Ecto neural progenitor cell (in vitro differentiated cells): ENCODE results near the gene ZNF358.
A peak's percentile ranks its signal among the peaks of the same experiment; 100 is the strongest.
"Not testable (repeated sequence)": the region's sequence is repeated elsewhere in the genome, so short reads cannot be mapped to it uniquely, and the experiment has no call there.

Experiments used
- DNase-seq: peaks from one replicate; pipeline ENCODE4 v3.0.0-alpha.2; 2018; ENCODE audit warnings: low spot score

The ZNF358 gene

DNA sequence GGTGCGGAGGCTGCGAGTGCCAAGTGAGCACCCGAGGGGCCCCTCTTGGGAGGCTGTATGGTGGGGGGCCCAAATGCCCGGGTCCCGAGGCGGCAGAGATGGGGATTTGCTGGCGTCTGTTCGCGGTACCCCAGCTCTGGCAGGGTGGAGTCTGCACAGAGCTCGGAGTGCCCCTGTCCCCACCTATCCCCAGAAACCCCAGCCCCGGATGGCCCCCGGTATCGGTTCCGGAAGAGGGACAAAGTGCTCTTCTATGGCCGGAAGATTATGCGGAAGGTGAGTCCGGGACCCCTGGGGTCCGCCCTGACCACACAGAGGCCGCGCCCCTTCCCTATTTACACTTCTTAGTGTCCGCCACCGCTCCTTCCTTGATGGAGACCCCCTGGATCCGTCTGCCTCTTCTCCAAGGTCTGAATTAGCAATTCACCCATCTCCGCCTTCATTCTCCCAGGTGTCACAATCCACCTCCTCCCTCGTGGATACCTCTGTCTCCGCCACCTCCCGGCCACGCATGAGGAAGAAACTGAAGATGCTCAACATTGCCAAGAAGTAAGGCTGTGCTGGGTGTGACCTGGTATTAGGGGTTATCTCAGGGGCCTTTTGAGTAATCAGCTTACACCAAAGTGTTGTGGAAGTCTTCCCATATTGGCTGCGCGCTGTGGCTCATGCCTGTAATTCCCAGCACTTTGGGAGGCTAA is 20.2 kb downstream of the ZNF358 start:
- no peak for DNase-seq

DNA sequence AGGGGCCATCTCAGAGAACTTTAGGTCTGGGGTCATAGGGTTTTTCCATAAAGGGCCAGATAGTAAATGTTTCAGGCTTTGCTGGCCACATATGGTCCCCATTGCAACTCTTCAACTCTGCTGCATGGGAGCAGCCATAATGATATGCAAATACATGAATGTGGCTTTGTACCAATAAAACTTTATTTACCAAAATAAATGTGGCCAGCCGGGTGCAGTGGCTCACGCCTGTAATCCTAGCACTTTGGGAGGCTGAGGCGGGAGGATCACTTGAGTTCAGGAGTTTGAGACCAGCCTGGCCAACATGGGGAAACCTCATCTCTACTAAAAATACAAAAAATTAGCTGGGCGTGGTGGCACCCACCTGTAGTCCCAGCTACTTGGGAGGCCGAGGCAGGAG is 23.1 kb downstream of the ZNF358 start:
- not testable (repeated sequence) for DNase-seq

GRCh38 chr19:7539827-7540425 is 24.0 kb downstream of the ZNF358 start:
- no peak for DNase-seq

DNA sequence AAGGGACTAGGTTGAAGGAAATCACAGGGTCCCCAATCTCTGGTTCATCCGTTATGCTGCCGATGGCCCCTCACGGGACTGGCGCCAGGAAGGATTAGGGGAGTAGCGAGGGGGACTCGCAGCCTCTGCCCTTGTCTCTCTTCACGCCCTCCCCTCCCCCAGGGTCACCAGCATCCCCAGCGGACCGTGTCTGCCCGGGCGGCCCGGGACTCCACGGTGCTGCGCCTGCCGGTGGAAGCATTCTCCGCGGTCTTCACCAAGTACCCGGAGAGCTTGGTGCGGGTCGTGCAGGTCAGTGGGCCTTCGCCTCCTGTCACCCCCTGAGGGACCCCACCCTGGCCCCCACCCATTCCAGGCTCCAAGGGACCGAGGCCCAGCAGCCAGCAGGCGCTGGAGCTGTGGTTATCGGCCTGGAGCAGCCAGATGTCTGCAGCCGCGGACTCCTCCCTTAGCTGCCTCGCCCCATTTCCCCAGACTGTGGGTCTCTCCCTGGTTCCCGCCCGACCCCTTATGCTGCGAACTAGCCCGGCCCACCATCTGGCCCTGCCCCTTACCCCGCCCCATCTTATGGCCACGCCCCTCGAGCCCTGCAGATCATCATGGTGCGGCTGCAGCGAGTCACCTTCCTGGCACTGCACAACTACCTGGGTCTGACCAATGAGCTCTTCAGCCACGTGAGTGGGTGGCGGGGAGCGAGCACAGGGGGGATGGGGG is 25.0 kb downstream of the ZNF358 start:
- DNase-seq = peak; percentile 60

DNA sequence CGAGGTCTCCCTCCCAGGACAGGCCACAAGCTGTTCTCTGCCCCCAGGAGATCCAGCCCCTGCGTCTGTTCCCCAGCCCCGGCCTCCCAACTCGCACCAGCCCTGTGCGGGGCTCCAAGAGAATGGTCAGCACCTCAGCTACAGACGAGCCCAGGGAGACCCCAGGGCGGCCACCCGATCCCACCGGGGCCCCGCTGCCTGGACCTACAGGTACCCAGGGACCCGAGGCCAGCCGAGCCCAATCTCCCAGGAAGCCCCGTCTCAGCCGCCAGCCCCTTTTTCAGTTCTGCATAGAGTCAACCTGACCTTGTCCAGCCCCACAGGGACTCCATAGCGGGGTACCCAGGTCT is 25.5 kb downstream of the ZNF358 start:
- no peak for DNase-seq

- no peak for DNase-seq
Measured at GRCh38 chr19:7541828-7542443, 26.0 kb downstream of the ZNF358 start.

GRCh38 chr19:7542556-7543348 is 26.8 kb downstream of the ZNF358 start:
- DNase-seq = no peak

- DNase-seq = no peak
Measured at GRCh38 chr19:7544626-7545025, 28.7 kb downstream of the ZNF358 start.

DNA sequence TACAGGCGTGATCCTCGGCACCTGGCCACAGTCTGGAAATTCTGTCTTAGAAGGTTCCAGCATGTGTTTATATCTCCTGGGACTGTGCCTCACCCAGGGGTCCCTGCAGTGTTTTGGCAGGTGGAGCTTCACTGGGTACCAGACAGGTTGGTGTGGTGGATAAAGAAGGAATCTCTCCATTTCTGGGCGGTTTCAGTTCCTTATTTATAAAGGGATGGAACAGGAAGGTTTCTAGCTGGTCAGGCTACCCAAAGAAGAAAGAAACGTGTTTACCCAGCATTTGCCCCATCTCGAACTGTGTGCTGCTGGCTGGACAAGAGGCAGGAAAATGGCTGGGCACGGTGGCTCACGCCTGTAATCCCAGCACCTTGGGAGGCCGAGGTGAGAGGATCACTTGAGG is 29.4 kb downstream of the ZNF358 start:
- no peak for DNase-seq

DNA sequence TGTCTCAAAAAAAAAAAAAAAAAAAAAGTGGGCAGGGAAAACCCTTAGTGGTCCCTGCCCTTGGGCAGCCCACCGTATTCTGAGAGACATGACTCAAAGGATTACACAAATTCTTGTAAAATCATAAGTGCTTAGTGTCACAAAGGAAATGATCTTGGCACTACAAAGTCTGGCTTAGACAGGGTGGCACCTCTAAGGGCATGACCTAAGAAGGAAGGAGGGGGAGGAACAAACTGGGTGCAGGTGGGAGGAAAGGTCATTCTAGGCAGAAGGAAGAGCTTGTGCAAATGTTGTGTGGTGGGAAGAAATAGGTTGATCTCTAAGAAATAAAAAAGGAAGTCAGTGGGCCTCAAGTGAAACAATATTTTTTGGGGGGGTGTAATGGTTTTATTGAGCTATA is 30.0 kb downstream of the ZNF358 start:
- no peak for DNase-seq

GRCh38 chr19:7547159-7547558 is 31.3 kb downstream of the ZNF358 start:
- no peak for DNase-seq

DNA sequence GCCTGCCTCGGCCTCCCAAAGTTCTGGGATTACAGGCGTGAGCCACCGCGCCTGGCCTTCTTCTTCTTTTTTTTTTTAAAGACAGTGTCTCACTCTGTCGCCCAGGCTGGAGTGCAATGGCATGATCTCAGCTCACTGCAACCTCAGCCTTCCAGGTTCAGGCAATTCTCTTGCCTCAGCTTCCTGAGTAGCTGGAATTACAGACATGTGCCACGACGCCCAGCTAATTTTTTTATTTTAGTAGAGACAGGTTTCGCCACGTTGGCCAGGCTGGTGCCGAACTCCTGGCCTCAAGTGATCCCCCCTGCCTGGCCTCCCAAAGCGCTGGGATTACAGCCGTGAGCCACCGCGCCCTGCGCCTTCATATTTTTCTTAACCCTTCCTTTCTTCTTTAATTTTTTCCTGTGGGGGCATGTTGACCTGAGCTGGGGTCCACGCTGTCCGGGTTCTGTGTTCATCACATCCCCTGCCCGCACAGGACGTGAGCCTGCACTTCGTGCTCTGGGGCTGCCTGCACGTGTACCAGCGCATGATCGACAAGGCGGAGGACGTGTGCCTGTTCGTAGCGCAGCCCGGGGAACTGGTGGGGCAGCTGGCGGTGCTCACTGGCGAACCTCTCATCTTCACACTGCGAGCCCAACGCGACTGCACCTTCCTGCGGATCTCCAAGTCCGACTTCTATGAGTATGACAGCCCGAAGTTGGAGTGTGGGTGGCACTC is 33.7 kb downstream of the ZNF358 start:
- no peak for DNase-seq

GRCh38 chr19:7550169-7550770 is 34.4 kb downstream of the ZNF358 start:
- peak; percentile 58 for DNase-seq

DNA sequence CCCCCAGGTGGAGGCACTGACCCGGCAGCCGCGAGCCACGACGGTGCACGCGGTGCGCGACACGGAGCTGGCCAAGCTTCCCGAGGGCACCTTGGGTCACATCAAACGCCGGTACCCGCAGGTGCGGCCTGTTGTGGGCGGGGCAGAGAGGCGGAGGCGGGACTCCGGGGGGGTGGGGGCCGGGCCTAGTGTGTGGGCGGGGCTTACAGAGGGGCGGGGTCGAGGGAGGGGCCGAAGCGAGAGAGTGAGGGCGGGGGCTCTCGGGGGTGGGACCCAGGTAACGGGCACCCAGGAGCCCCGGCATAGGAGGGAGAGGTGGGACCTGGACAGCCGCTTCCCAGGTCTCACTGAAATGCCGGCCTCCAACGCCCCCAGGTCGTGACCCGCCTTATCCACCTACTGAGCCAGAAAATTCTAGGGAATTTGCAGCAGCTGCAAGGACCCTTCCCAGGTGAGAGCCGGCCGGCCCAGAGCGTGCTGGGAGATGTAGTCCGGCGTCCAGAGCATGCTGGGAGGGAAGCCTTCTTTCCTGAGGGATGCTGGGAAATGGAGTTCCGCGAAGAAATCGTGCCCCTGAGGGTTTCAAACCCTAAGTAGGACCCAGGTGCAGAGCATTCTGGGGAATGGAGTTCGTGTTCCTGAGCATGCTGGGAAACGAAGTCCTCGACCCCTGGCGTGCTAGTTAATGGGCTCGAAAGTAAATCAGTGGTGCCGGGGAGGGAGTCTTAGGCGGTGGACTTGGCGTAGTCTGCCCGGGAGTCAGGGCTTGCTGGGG is 35.3 kb downstream of the ZNF358 start:
- peak; percentile 92 for DNase-seq

DNA sequence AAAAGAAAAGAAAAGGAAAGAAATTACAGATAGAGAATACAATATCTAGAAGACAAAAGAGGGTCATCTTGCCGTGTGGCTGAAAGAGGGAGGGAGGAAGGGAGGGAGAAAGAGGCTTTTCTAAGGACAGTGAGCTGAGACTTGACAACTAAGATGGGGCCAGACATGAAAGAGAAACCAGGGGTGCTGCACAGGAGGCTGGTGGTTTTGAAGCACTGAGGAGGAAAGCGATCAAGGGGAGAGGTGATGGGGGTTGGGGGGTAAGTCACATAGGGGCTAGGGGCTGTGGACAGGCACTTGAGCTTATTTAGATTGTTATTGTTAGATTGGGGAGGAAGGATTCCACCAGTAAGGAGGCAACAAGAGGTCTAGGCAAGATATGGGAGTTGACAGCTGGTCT is 36.9 kb downstream of the ZNF358 start:
- no peak for DNase-seq

DNA sequence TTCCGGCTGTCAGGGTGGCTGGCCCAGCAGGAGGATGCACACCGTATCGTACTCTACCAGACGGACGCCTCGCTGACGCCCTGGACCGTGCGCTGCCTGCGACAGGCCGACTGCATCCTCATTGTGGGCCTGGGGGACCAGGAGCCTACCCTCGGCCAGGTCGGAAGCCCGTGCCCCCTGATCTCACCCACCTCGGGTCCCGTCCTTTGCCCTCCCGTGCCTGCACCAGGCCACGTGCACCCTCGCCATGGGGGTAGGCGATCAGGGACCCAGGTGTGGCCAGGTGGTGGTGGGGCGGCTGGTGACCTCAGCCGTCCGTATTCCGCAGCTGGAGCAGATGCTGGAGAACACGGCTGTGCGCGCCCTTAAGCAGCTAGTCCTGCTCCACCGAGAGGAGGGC is 38.7 kb downstream of the ZNF358 start:
- DNase-seq = no peak

- peak; percentile 83 for DNase-seq
Measured at GRCh38 chr19:7554990-7555864, 39.3 kb downstream of the ZNF358 start.

GRCh38 chr19:7556696-7557315 is 40.9 kb downstream of the ZNF358 start:
- no peak for DNase-seq

DNA sequence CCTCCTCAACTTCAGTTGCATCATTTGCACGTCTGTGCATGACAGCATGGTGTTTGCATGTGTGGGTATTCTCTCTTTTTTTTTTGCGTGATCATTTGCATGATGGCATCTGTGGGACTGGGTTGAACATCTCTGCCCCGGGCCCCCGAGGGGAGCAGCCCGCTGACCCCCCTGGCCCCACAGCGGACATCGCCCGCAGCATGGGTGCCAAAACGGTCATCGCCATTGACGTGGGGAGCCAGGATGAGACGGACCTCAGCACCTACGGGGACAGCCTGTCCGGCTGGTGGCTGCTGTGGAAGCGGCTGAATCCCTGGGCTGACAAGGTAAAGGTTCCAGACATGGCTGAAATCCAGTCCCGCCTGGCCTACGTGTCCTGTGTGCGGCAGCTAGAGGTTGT is 42.8 kb downstream of the ZNF358 start:
- no peak for DNase-seq
